Suprapubic skin (tissue), 4 donors: ENCODE measurements around the gene SLC25A13. TPM values are rescaled to one million over a fixed set of nuclear protein-coding genes. Genes with fewer than 3 reads are reported as not detected.

Source experiments
- DNase-seq, 2 donors: peaks; one replicate each; pipeline ENCODE4 v3.0.0-alpha.2; 2019; ENCODE audit warnings: low spot score in 2 of 2
- H3K27ac ChIP-seq: fragments of 200-600 bp; sonication (generic); one replicate; pipeline ENCODE4 v1.5.1; 2019
- H3K27me3 ChIP-seq: fragments of 200-600 bp; sonication (generic); one replicate; pipeline ENCODE4 v1.5.1; 2019
- H3K36me3 ChIP-seq: fragments of 200-600 bp; sonication (generic); one replicate; pipeline ENCODE4 v1.5.1; 2019
- H3K4me1 ChIP-seq: fragments of 200-600 bp; sonication (generic); one replicate; pipeline ENCODE4 v1.5.1; 2019
- H3K4me3 ChIP-seq: fragments of 200-600 bp; sonication (generic); one replicate; pipeline ENCODE4 v1.5.1; 2019; ENCODE audit warnings: mild to moderate bottlenecking
- H3K9me3 ChIP-seq: fragments of 200-600 bp; sonication (generic); one replicate; pipeline ENCODE4 v1.5.1; 2019
- EP300 ChIP-seq: sonication (generic); formaldehyde crosslinking; IDR thresholded peaks from one replicate; pipeline ENCODE4 v1.6.1; 2017; ENCODE audit warnings: antibody characterized with exemption
- POLR2A ChIP-seq, 2 donors: fragments of 450-650 bp; IDR thresholded peaks; one replicate each; pipeline ENCODE4 v1.6.1; 2017; ENCODE audit warnings: antibody characterized with exemption in 2 of 2, mild to moderate bottlenecking in 2 of 2, moderate library complexity in 2 of 2
- POLR2AphosphoS5 ChIP-seq, 3 donors: sonication (generic); formaldehyde crosslinking; IDR thresholded peaks; one replicate each; pipeline ENCODE4 v1.6.1; 2017; ENCODE audit warnings: antibody characterized with exemption in 3 of 3
- WGBS: methylation state at CpG from one replicate; pipeline ENCODE4 v1.1.5; 2018; 5-methylcytosine and 5-hydroxymethylcytosine counted together
- total RNA-seq, 4 donors: library from RNA; depleted of rRNA; stranded (reverse); fragments of >200 nt; gene quantifications; one replicate each; pipeline ENCODE4 v1.1.0, GENCODE V29; 2016
- TF ChIP-seq, protein P1 (sequence below), 2 donors: fragments of 200-600 bp in 1 of 2; fragments of 450-650 bp in 1 of 2; sonication (generic) in 1 of 2; IDR thresholded peaks; one replicate each; pipeline ENCODE4 v1.5.1; 2016 to 2019; ENCODE audit warnings: antibody characterized with exemption in 2 of 2, mild to moderate bottlenecking in 1 of 2, moderate library complexity in 1 of 2

Gene SLC25A13
- total RNA-seq, 4 donors from 2014 or later, result 35.6 to 55.8 (median 42.5) TPM

- TF ChIP-seq, protein P1, sequence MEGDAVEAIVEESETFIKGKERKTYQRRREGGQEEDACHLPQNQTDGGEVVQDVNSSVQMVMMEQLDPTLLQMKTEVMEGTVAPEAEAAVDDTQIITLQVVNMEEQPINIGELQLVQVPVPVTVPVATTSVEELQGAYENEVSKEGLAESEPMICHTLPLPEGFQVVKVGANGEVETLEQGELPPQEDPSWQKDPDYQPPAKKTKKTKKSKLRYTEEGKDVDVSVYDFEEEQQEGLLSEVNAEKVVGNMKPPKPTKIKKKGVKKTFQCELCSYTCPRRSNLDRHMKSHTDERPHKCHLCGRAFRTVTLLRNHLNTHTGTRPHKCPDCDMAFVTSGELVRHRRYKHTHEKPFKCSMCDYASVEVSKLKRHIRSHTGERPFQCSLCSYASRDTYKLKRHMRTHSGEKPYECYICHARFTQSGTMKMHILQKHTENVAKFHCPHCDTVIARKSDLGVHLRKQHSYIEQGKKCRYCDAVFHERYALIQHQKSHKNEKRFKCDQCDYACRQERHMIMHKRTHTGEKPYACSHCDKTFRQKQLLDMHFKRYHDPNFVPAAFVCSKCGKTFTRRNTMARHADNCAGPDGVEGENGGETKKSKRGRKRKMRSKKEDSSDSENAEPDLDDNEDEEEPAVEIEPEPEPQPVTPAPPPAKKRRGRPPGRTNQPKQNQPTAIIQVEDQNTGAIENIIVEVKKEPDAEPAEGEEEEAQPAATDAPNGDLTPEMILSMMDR (IDR thresholded peaks at IDR 0.05), result no peak
- TF ChIP-seq POLR2AphosphoS5 (IDR thresholded peaks at IDR 0.05) (no peak), POLR2A (IDR thresholded peaks at IDR 0.05) (no peak), EP300 (no peak)
- 73% methylated on average over 2 of the region's 2 CpGs for WGBS
These were observed 34.1 kb upstream of the SLC25A13 start for GRCh38 chr7:96355990-96356506.

GRCh38 chr7:96354881-96355280 is 33.0 kb upstream of the SLC25A13 start:
- H3K36me3 ChIP-seq, result no peaks in the 10 kb centered on the region

More at GRCh38 chr7:96355990-96356506, 34.1 kb upstream of the SLC25A13 start:
- no peak overlapping the region for H3K27ac ChIP-seq
- H3K9me3 ChIP-seq, result no peaks in the 10 kb centered on the region
- no peaks in the 10 kb centered on the region for H3K4me1 ChIP-seq
- no peaks in the 10 kb centered on the region for H3K36me3 ChIP-seq
- H3K27me3 ChIP-seq, result no peaks in the 10 kb centered on the region
- no peak overlapping the region for H3K4me3 ChIP-seq
- no peak for DNase-seq

GRCh38 chr7:96349572-96349971 is 27.7 kb upstream of the SLC25A13 start:
- Histone ChIP-seq H3K9me3 (no peaks in the 10 kb centered on the region), H3K4me1 (no peaks in the 10 kb centered on the region), H3K36me3 (no peaks in the 10 kb centered on the region), H3K27me3 (no peaks in the 10 kb centered on the region), H3K4me3 (no peak overlapping the region), H3K27ac (no peak overlapping the region)
- WGBS, result 31% methylated on average over 3 of the region's 3 CpGs
- DNase-seq, result no peak
- TF ChIP-seq POLR2AphosphoS5 (IDR thresholded peaks at IDR 0.05), result peak in 1 of 3 donors; percentile 43
- TF ChIP-seq EP300, result no peak

More at GRCh38 chr7:96354881-96355280, 33.0 kb upstream of the SLC25A13 start:
- no peaks in the 10 kb centered on the region for H3K4me1 ChIP-seq
- 77% methylated on average over 3 of the region's 3 CpGs for WGBS
- no peak overlapping the region for H3K4me3 ChIP-seq
- no peaks in the 10 kb centered on the region for H3K9me3 ChIP-seq
- H3K27me3 ChIP-seq, result no peaks in the 10 kb centered on the region
- H3K27ac ChIP-seq, result no peak overlapping the region
- no peak for DNase-seq
- no peak for TF ChIP-seq POLR2AphosphoS5 (IDR thresholded peaks at IDR 0.05)
- no peak for TF ChIP-seq POLR2A (IDR thresholded peaks at IDR 0.05)
- no peak for TF ChIP-seq EP300
- TF ChIP-seq, protein P1 (IDR thresholded peaks at IDR 0.05), result no peak

DNA sequence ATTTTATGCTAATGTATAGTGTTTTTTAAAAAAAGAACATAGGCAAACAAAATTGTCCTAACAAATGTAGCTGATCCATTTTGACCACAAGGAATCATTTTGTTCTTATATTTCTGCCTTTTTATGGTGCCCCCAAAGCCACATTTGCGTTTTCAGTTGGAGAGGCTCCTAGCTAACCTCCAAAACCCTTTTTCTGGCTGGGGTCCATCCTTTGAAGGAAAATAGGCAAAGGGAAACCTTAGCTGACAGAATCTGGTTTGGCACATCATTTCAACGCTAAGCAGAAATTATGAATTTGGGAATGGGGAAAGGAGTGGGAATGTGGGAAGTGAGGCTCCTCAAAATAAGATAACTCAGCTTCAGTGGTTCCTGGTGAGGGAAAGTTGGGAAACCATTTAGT is 25.6 kb upstream of the SLC25A13 start:
- no peak for TF ChIP-seq EP300
- no peak for TF ChIP-seq POLR2AphosphoS5 (IDR thresholded peaks at IDR 0.05)
- no peak for TF ChIP-seq POLR2A (IDR thresholded peaks at IDR 0.05)
- TF ChIP-seq, protein P1 (IDR thresholded peaks at IDR 0.05), result no peak
- Histone ChIP-seq H3K36me3 (no peaks in the 10 kb centered on the region), H3K27ac (no peak overlapping the region), H3K9me3 (no peaks in the 10 kb centered on the region), H3K4me1 (no peaks in the 10 kb centered on the region), H3K4me3 (no peak overlapping the region), H3K27me3 (no peaks in the 10 kb centered on the region)
- DNase-seq, result no peak
- WGBS, result 95% methylated on average over 2 of the region's 2 CpGs

- no peaks in the 10 kb centered on the region for H3K9me3 ChIP-seq
- TF ChIP-seq POLR2AphosphoS5 (IDR thresholded peaks at IDR 0.05) (no peak), EP300 (no peak), POLR2A (IDR thresholded peaks at IDR 0.05) (no peak)
- TF ChIP-seq, protein P1 (IDR thresholded peaks at IDR 0.05), result no peak
These were observed 24.5 kb upstream of the SLC25A13 start for GRCh38 chr7:96346293-96346953.

More at GRCh38 chr7:96346293-96346953, 24.5 kb upstream of the SLC25A13 start:
- Histone ChIP-seq H3K4me1 (no peaks in the 10 kb centered on the region), H3K27ac (no peak overlapping the region), H3K36me3 (no peaks in the 10 kb centered on the region), H3K27me3 (no peaks in the 10 kb centered on the region), H3K4me3 (no peak overlapping the region)
- no peak for DNase-seq
- 68% methylated on average over 5 of the region's 5 CpGs for WGBS
